Body of pancreas (tissue), 4 donors: ENCODE measurements around the gene LRRC1. TPM values are rescaled to one million over a fixed set of nuclear protein-coding genes. Genes with fewer than 3 reads are reported as not detected.

Experiments
- ATAC-seq: fragments of 150-250 bp; one replicate; pipeline ENCODE4 v1.9.1; 2016
- DNase-seq, 4 donors: peaks; one replicate each; pipeline ENCODE4 v3.0.0-alpha.2; 2019
- H3K27ac ChIP-seq, 4 donors: fragments of 200-600 bp; sonication (generic); 1 replicate in 3 of 4; 2 replicates in 1 of 4; pipeline versions ENCODE4 v1.5.1 to v1.6.1; 2016 to 2019; ENCODE audit warnings: mild to moderate bottlenecking in 1 of 4, mixed read lengths in 1 of 4, moderate library complexity in 1 of 4
- H3K27me3 ChIP-seq, 2 donors: fragments of 200-600 bp; sonication (generic); one replicate each; pipeline ENCODE4 v1.6.0; 2016; ENCODE audit warnings: mild to moderate bottlenecking in 1 of 2
- H3K36me3 ChIP-seq, 2 donors: fragments of 200-600 bp; sonication (generic); replicated peaks in 1 of 2; 2 replicates each; pipeline ENCODE4 v1.5.1; 2016; ENCODE audit warnings: low read depth in 2 of 2; ENCODE audit not compliant: insufficient read depth in 1 of 2
- H3K4me1 ChIP-seq: fragments of 200-600 bp; sonication (generic); one replicate; pipeline ENCODE4 v1.6.0; 2016
- H3K4me3 ChIP-seq, 2 donors: fragments of 200-600 bp; sonication (generic); 1 replicate in 1 of 2; 2 replicates in 1 of 2; pipeline ENCODE4 v1.5.1; 2016 to 2019
- H3K9me3 ChIP-seq, 3 donors: fragments of 200-600 bp; sonication (generic); 1 replicate in 2 of 3; 2 replicates in 1 of 3; pipeline ENCODE4 v1.5.1; 2016
- POLR2A ChIP-seq, 3 donors: fragments of 450-650 bp; IDR thresholded peaks; one replicate each; pipeline ENCODE4 v1.6.1; 2016; ENCODE audit warnings: antibody characterized with exemption in 3 of 3, mild to moderate bottlenecking in 2 of 3
- WGBS, 2 donors: methylation state at CpG; one replicate each; pipeline ENCODE4 v1.1.5; 2017; 5-methylcytosine and 5-hydroxymethylcytosine counted together
- intact Hi-C: fragments of 100-400 bp; cut with DNase I; formaldehyde crosslinking; loops from one replicate; pipeline ENCODE4 v1.15.1; 2023
- total RNA-seq, 2 donors: library from RNA; depleted of rRNA; stranded (reverse); fragments of >200 nt; gene quantifications; one replicate each; pipeline ENCODE4 v1.1.0, GENCODE V29; 2016
- TF ChIP-seq, protein P1 (sequence below), 7 experiments: fragments of 450-650 bp in 4 of 7; fragments of 200-600 bp in 3 of 7; sonication (generic) in 3 of 7; IDR thresholded peaks; one replicate each; pipeline ENCODE4 v1.5.1; 2016 to 2019; ENCODE audit warnings: antibody characterized with exemption in 7 of 7

Gene LRRC1
- total RNA-seq, 2 donors from 2014 or later: 13.2 to 17.1 TPM

DNA sequence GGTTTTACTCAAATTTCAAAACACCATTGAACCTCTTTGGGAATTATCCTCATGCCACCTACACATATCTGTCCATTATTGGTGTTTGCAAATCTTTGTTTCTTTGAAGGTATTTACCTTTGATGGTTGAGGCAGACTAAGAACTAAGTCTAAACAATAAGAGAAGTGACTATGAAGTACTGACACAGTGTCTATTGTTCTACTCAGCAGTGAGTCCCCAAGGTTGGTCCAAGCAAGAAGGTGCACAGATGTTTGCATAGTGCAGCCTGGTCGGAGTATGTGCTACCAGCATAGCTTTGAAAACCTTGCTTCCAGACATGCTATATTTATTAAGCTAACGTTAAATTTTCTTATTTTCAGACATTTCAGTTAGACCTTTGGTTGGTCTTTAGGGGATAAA, 19.5 kb downstream of the LRRC1 start:
- 56 to 63% methylated on average over 2 of the region's 2 CpGs for WGBS, 2 donors
- H3K36me3 ChIP-seq: no peaks in the 10 kb centered on the region
- intact Hi-C loops: no loop called here
- no peak overlapping the region for H3K27ac ChIP-seq
- H3K27me3 ChIP-seq: no peaks in the 10 kb centered on the region
- DNase-seq (no peak), ATAC-seq (no peak)
- peaks cover 24% of the 10 kb centered on the region for H3K4me1 ChIP-seq
- TF ChIP-seq, protein P1, sequence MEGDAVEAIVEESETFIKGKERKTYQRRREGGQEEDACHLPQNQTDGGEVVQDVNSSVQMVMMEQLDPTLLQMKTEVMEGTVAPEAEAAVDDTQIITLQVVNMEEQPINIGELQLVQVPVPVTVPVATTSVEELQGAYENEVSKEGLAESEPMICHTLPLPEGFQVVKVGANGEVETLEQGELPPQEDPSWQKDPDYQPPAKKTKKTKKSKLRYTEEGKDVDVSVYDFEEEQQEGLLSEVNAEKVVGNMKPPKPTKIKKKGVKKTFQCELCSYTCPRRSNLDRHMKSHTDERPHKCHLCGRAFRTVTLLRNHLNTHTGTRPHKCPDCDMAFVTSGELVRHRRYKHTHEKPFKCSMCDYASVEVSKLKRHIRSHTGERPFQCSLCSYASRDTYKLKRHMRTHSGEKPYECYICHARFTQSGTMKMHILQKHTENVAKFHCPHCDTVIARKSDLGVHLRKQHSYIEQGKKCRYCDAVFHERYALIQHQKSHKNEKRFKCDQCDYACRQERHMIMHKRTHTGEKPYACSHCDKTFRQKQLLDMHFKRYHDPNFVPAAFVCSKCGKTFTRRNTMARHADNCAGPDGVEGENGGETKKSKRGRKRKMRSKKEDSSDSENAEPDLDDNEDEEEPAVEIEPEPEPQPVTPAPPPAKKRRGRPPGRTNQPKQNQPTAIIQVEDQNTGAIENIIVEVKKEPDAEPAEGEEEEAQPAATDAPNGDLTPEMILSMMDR (IDR thresholded peaks at IDR 0.05): no peak
- TF ChIP-seq POLR2A (IDR thresholded peaks at IDR 0.05): no peak
- no peaks in the 10 kb centered on the region for H3K9me3 ChIP-seq
- no peak overlapping the region for H3K4me3 ChIP-seq

GRCh38 chr6:53815381-53816119, 20.7 kb downstream of the LRRC1 start:
- no peaks in the 10 kb centered on the region for H3K36me3 ChIP-seq
- H3K9me3 ChIP-seq: no peaks in the 10 kb centered on the region
- intact Hi-C loops: no loop called here
- TF ChIP-seq, protein P1 (IDR thresholded peaks at IDR 0.05): no peak
- no peak for TF ChIP-seq POLR2A (IDR thresholded peaks at IDR 0.05)
- H3K27me3 ChIP-seq: no peaks in the 10 kb centered on the region
- no peak overlapping the region for H3K4me3 ChIP-seq
- DNase-seq (no peak), ATAC-seq (no peak)
- H3K4me1 ChIP-seq: peaks cover 23% of the 10 kb centered on the region
- WGBS, 2 donors: 57 to 65% methylated on average over 7 of the region's 7 CpGs
- no peak overlapping the region for H3K27ac ChIP-seq

- H3K27me3 ChIP-seq: no peaks in the 10 kb centered on the region
- no peak for DNase-seq
- no peaks in the 10 kb centered on the region for H3K9me3 ChIP-seq
- H3K4me3 ChIP-seq: no peak overlapping the region
- no peak overlapping the region for H3K27ac ChIP-seq
- H3K4me1 ChIP-seq: peaks cover 17% of the 10 kb centered on the region
- intact Hi-C loops: no loop called here
- H3K36me3 ChIP-seq: no peaks in the 10 kb centered on the region
- no peak for TF ChIP-seq POLR2A (IDR thresholded peaks at IDR 0.05)
- TF ChIP-seq, protein P1 (IDR thresholded peaks at IDR 0.05): no peak
- ATAC-seq: no peak
- WGBS, 2 donors: 49 to 50% methylated on average over 3 of the region's 3 CpGs
These were observed 24.2 kb downstream of the LRRC1 start for GRCh38 chr6:53818858-53819609.

DNA sequence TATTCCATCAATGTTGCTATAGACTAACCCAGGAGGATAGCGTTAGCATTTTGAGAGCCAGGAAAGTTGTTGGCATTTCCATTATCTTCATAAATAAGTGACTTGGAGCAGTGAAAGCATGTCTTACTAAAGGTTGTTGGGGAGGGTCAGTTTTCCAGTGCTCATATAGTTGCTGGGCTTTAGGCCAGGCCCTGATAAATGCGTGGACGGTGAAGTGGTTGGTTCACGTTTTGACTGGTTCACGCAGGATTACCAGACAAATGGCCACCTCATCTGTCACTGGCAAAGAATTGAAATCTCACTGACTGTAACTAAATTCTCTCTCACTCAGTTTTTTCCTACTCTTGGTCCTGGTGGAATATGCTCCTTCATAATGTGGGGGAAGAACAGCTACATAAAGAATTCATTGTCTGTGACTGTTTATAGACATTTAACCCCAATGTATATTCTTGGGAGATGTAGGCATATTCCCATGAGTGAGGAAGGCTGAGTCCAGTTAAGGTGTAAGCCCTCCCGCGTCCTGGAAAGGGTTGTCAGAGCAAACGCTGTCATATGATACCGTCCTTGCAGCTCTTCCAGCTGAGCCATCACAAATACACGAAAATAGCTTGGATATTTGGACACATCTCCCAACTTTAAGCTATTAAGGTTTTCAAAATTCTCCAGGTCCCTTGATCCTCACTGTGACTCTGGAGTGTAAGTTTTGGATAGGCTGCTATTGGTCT, 27.8 kb downstream of the LRRC1 start:
- intact Hi-C loops: no loop called here
- Histone ChIP-seq H3K36me3 (no peaks in the 10 kb centered on the region), H3K4me1 (peaks cover 26% of the 10 kb centered on the region), H3K27ac (no peak overlapping the region), H3K27me3 (no peaks in the 10 kb centered on the region), H3K4me3 (no peak overlapping the region), H3K9me3 (no peaks in the 10 kb centered on the region)
- DNase-seq: no peak
- ATAC-seq: no peak
- WGBS, 2 donors: 62 to 69% methylated on average over 10 of the region's 10 CpGs
- no peak for TF ChIP-seq POLR2A (IDR thresholded peaks at IDR 0.05)
- TF ChIP-seq, protein P1 (IDR thresholded peaks at IDR 0.05): no peak
